MCF 10A (cell line): ENCODE measurements around the gene RASGRP4. TPM values are rescaled to one million over a fixed set of nuclear protein-coding genes. Genes with fewer than 3 reads are reported as not detected.

Experiments used
- BruUV-seq: library from RNA; stranded (reverse); fragments of 400-500 nt; replicated peaks from 2 replicates; lab custom pipeline; 2021; lab: Mats Ljungman, UMichigan
- CTCF ChIA-PET: fragments of 300-600 bp; sonication (Branson Sonifier 250); formaldehyde crosslinking; extraction: SDS; loops from one replicate; lab custom pipeline; 2021; ENCODE audit warnings: antibody characterized with exemption, inconsistent platforms; lab: Yijun Ruan, JAX
- POLR2A ChIA-PET: fragments of 300-600, 350-650 bp; sonication (Branson Sonifier 250); formaldehyde crosslinking; extraction: SDS; loops from one replicate; lab custom pipeline; 2020; ENCODE audit warnings: antibody characterized with exemption, inconsistent platforms; lab: Yijun Ruan, JAX
- DNase-seq: peaks from one replicate; pipeline ENCODE4 v3.0.0-alpha.2; 2018; ENCODE audit not compliant: unreplicated experiment
- H3K27ac Mint-ChIP-seq: one replicate; pipeline ENCODE4 v1.8.0; 2022; ENCODE audit warnings: mild to moderate bottlenecking, low read depth, mixed read lengths; ENCODE audit not compliant: unreplicated experiment
- H3K27me3 Mint-ChIP-seq: one replicate; pipeline ENCODE4 v1.8.0; 2022; ENCODE audit warnings: mixed read lengths; ENCODE audit not compliant: insufficient read depth, unreplicated experiment
- H3K36me3 Mint-ChIP-seq: one replicate; pipeline ENCODE4 v1.8.0; 2022; ENCODE audit warnings: mild to moderate bottlenecking, moderate library complexity, mixed read lengths; ENCODE audit not compliant: insufficient read depth, unreplicated experiment
- H3K4me1 Mint-ChIP-seq: one replicate; pipeline ENCODE4 v1.8.0; 2022; ENCODE audit warnings: mixed read lengths; ENCODE audit not compliant: insufficient read depth, unreplicated experiment
- H3K4me3 Mint-ChIP-seq: one replicate; pipeline ENCODE4 v1.8.0; 2022; ENCODE audit warnings: mild to moderate bottlenecking, moderate library complexity, mixed read lengths; ENCODE audit not compliant: unreplicated experiment
- H3K9me3 Mint-ChIP-seq: one replicate; pipeline ENCODE4 v1.8.0; 2022; ENCODE audit warnings: mixed read lengths; ENCODE audit not compliant: unreplicated experiment
- intact Hi-C: fragments of 100-400 bp; cut with micrococcal nuclease; formaldehyde crosslinking; loops from 2 replicates; pipeline ENCODE4 v1.14.1; 2022
- total RNA-seq: library from RNA; stranded (reverse); gene quantifications from 2 replicates; pipeline ENCODE4 v1.2.3, GENCODE V29; 2022
- TF ChIP-seq, protein P1 (sequence below): fragments of 200-600 bp; IDR thresholded peaks from one replicate; pipeline ENCODE4 v1.8.0; 2022; ENCODE audit warnings: antibody characterized with exemption, mild to moderate bottlenecking; ENCODE audit not compliant: unreplicated experiment

RASGRP4 gene
- total RNA-seq, 1 experiment from 2014 or later = not detected

DNA sequence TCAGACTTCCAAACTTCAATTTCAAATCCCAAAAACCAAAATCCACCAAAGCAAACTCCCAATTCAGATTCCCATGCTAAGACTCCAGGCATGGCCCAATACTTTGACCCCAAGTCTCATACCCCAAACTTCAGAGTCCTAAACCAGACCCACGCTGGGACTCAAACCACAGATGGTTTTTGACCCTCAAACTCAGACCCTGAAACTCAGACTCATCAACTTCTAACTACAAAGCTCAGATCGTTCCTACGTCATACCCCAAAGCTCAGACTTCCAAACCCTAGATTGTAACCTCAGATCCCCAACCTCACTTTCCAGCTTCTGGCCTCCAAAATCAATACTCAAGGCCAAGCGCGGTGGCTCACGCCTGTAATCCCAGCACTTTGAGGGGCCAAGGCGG is 19.3 kb upstream of the RASGRP4 start:
- Mint-ChIP-seq H3K4me1 (no peaks in the 10 kb centered on the region), H3K27me3 (peaks cover 64% of the 10 kb centered on the region), H3K27ac (no peak overlapping the region), H3K4me3 (no peak overlapping the region), H3K9me3 (peaks cover 6% of the 10 kb centered on the region), H3K36me3 (no peaks in the 10 kb centered on the region)
- POLR2A ChIA-PET = no interaction called here
- CTCF ChIA-PET = interaction anchor here (0.5 kb wide), 1 partner anchor 441 kb away, joined by 3 read pairs; no protein-coding TSS in a partner anchor
- no peak for DNase-seq
- no TSS peak for BruUV-seq
- intact Hi-C loops = no loop called here
- TF ChIP-seq, protein P1, sequence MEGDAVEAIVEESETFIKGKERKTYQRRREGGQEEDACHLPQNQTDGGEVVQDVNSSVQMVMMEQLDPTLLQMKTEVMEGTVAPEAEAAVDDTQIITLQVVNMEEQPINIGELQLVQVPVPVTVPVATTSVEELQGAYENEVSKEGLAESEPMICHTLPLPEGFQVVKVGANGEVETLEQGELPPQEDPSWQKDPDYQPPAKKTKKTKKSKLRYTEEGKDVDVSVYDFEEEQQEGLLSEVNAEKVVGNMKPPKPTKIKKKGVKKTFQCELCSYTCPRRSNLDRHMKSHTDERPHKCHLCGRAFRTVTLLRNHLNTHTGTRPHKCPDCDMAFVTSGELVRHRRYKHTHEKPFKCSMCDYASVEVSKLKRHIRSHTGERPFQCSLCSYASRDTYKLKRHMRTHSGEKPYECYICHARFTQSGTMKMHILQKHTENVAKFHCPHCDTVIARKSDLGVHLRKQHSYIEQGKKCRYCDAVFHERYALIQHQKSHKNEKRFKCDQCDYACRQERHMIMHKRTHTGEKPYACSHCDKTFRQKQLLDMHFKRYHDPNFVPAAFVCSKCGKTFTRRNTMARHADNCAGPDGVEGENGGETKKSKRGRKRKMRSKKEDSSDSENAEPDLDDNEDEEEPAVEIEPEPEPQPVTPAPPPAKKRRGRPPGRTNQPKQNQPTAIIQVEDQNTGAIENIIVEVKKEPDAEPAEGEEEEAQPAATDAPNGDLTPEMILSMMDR = no peak

DNA sequence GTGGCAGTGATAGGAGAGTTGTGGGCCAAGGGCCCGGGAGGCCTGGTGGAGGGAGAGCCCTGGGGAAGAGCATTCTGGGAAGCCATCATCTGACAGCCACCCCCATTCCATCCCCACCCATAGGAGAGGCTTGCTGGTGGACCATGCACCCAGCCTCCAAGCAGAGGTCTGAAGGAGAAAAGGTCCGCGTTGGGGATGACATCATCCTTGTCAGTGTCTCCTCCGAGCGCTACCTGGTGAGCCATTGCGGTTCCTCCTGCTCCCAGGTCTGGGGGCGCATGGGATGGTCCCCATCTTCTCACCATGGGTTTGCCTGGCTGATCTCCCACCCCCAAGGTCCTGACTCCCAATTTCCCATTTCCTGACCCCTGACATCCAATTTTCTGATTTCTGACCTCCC is 18.0 kb upstream of the RASGRP4 start:
- POLR2A ChIA-PET = no interaction called here
- no peaks in the 10 kb centered on the region for H3K4me1 Mint-ChIP-seq
- H3K4me3 Mint-ChIP-seq = no peak overlapping the region
- DNase-seq = no peak
- no peak overlapping the region for H3K27ac Mint-ChIP-seq
- H3K9me3 Mint-ChIP-seq = no peaks in the 10 kb centered on the region
- intact Hi-C loops = no loop called here
- H3K27me3 Mint-ChIP-seq = peaks cover 50% of the 10 kb centered on the region
- CTCF ChIA-PET = no interaction called here
- TF ChIP-seq, protein P1 = no peak
- H3K36me3 Mint-ChIP-seq = no peaks in the 10 kb centered on the region
- no TSS peak for BruUV-seq

DNA sequence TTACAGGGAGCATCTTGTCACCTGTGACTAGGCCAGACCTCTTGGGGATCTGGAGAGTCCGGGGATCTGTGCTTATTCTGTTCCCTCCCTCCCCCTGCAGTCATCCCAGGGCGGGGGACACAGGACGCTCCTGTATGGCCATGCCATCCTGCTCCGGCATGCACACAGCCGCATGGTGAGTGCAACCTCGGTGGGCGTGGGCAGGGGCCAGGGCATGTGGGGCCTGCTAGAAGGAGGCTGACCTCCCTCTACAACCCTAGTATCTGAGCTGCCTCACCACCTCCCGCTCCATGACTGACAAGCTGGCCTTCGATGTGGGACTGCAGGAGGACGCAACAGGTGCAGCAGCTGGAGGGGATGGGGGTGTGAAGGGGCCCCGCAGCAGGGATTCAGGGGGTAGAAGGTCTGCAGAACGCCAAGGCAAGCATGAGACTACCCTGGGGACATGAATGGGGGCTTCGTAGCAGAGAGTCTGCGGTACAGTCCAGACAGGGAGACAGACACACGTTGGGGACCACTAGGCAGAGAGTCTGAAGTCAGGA is 17.5 kb upstream of the RASGRP4 start:
- no peak overlapping the region for H3K27ac Mint-ChIP-seq

DNA sequence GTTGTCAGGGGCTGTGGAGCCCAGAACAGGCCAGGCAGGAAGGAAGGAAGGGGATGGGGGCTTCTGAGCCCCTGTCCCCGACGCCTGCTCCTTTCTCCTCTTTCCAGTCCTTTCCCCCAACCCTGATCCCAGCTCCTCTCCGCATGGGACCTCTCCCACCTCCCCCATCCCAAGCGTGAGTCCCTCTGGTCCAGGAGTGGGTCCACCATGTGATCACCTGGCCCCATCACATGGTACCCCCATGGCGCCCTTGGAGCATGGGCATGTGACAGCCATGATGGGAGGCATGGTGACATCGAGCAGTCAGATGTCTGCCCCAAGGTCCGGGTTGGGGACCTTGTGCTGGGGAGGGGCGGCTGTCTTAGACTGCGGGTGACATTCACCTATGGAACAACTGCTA is 16.7 kb upstream of the RASGRP4 start:
- no peak overlapping the region for H3K27ac Mint-ChIP-seq
- no peaks in the 10 kb centered on the region for H3K36me3 Mint-ChIP-seq
- intact Hi-C loops = no loop called here
- BruUV-seq = no TSS peak
- H3K4me1 Mint-ChIP-seq = no peaks in the 10 kb centered on the region
- no peak for DNase-seq
- POLR2A ChIA-PET = no interaction called here
- H3K27me3 Mint-ChIP-seq = peaks cover 42% of the 10 kb centered on the region
- no peak overlapping the region for H3K4me3 Mint-ChIP-seq
- TF ChIP-seq, protein P1 = no peak
- CTCF ChIA-PET = no interaction called here
- no peaks in the 10 kb centered on the region for H3K9me3 Mint-ChIP-seq

More for the DNA sequence above, 17.5 kb upstream of the RASGRP4 start:
- no TSS peak for BruUV-seq
- Mint-ChIP-seq H3K27me3 (peaks cover 45% of the 10 kb centered on the region), H3K9me3 (no peaks in the 10 kb centered on the region), H3K36me3 (no peaks in the 10 kb centered on the region), H3K4me3 (no peak overlapping the region), H3K4me1 (no peaks in the 10 kb centered on the region)
- intact Hi-C loops = no loop called here
- TF ChIP-seq, protein P1 = no peak
- ChIA-PET CTCF (no interaction called here), POLR2A (no interaction called here)
- DNase-seq = no peak
